Transverse colon (tissue), 4 donors: ENCODE data around the gene BNIP3.

ENCODE experiments used
- POLR2A ChIP-seq: fragments of 450-650 bp; IDR thresholded peaks from one replicate; pipeline ENCODE4 v1.6.1; 2016; ENCODE audit warnings: antibody characterized with exemption, mild to moderate bottlenecking, moderate library complexity
- POLR2AphosphoS5 ChIP-seq, 3 donors: sonication (generic); formaldehyde crosslinking; IDR thresholded peaks; one replicate each; pipeline ENCODE4 v1.6.1; 2016; ENCODE audit warnings: antibody characterized with exemption in 3 of 3
- TF ChIP-seq, protein P1 (sequence below), 5 experiments: fragments of 200-600 bp in 3 of 5; fragments of 450-650 bp in 2 of 5; sonication (generic) in 3 of 5; IDR thresholded peaks; 1 replicate in 2 of 5; 2 replicates in 3 of 5; pipeline ENCODE4 v1.5.1; 2016 to 2017; ENCODE audit warnings: antibody characterized with exemption in 5 of 5, inconsistent platforms in 3 of 5, mild to moderate bottlenecking in 2 of 5, moderate library complexity in 1 of 5

DNA sequence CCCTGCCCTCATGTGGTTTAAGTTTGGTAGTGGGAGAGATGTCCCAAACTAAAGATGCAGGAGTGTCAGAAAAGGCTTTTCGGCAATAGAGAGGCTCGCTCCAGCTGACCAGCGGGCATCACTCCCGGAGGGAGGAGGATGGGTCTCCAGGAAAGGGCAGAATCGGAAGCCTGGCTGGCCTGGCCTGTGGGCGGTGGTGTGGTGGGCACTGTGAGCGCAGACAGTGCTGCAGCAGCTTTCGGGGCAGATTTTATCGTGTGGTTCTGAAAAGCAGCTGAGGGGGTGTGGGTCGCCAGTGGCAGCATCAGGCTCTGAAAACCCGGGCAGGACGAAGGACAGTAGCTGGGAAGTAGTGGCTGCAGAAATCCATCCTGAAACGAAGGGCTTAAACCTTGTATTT lies 12.8 kb downstream of the BNIP3 start:
- TF ChIP-seq, protein P1, sequence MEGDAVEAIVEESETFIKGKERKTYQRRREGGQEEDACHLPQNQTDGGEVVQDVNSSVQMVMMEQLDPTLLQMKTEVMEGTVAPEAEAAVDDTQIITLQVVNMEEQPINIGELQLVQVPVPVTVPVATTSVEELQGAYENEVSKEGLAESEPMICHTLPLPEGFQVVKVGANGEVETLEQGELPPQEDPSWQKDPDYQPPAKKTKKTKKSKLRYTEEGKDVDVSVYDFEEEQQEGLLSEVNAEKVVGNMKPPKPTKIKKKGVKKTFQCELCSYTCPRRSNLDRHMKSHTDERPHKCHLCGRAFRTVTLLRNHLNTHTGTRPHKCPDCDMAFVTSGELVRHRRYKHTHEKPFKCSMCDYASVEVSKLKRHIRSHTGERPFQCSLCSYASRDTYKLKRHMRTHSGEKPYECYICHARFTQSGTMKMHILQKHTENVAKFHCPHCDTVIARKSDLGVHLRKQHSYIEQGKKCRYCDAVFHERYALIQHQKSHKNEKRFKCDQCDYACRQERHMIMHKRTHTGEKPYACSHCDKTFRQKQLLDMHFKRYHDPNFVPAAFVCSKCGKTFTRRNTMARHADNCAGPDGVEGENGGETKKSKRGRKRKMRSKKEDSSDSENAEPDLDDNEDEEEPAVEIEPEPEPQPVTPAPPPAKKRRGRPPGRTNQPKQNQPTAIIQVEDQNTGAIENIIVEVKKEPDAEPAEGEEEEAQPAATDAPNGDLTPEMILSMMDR (IDR thresholded peaks at IDR 0.05) = no peak
- TF ChIP-seq POLR2AphosphoS5 (IDR thresholded peaks at IDR 0.05) (no peak), POLR2A (no peak)
